ENCODE results near the gene SCNN1A.
A peak's percentile ranks its signal among the peaks of the same experiment; 100 is the strongest.

Gene SCNN1A

GRCh38 chr12:6373022-6373787 is 2.2 kb downstream of the SCNN1A start:
- TF ChIP-seq FOXP2 (optimal IDR thresholded peaks at IDR 0.05; ENCODE audit: borderline replicate concordance, extremely low read depth, extremely low read length, insufficient read depth) (no peak), TAF1 (IDR thresholded peaks at IDR 0.05; ENCODE audit: borderline replicate concordance, insufficient read depth, low read length) (0 out of 2 replicates have a peak, but pooled peaks have one; percentile 3)

- TF ChIP-seq SIN3A (IDR thresholded peaks at IDR 0.05; ENCODE audit: borderline replicate concordance, insufficient read depth, low read length) (0 out of 2 replicates have a peak, but pooled peaks have one; percentile 30), TAF1 (IDR thresholded peaks at IDR 0.05; ENCODE audit: borderline replicate concordance, insufficient read depth, low read length) (0 out of 2 replicates have a peak, but pooled peaks have one; percentile 19), POLR2AphosphoS5 (IDR thresholded peaks at IDR 0.05; ENCODE audit: low read depth, low read length) (peak; percentile 69), REST (IDR thresholded peaks at IDR 0.05; ENCODE audit: insufficient read depth in 1 of 2, low read depth in 2 of 2, low read length in 2 of 2) (no peak; a peak in 1 of 4 replicates)
These were observed 2.9 kb downstream of the SCNN1A start for GRCh38 chr12:6372403-6373003.

- TF ChIP-seq TAF1 (IDR thresholded peaks at IDR 0.05; ENCODE audit: borderline replicate concordance, insufficient read depth, low read length) (0 out of 2 replicates have a peak, but pooled peaks have one; percentile 28), SIN3A (IDR thresholded peaks at IDR 0.05; ENCODE audit: borderline replicate concordance, insufficient read depth, low read length) (0 out of 2 replicates have a peak, but pooled peaks have one; percentile 17), FOXP2 (optimal IDR thresholded peaks at IDR 0.05; ENCODE audit: borderline replicate concordance, extremely low read depth, extremely low read length, insufficient read depth) (peak; percentile 82), REST (IDR thresholded peaks at IDR 0.05; ENCODE audit: insufficient read depth in 1 of 2, low read depth in 2 of 2, low read length in 2 of 2) (no peak), POLR2AphosphoS5 (IDR thresholded peaks at IDR 0.05; ENCODE audit: low read depth, low read length) (peak; percentile 30; the same call in 1 of the 2 replicates)
These were observed 4.2 kb downstream of the SCNN1A start for GRCh38 chr12:6370994-6371754.

GRCh38 chr12:6370576-6370935 is 4.8 kb downstream of the SCNN1A start:
- TF ChIP-seq SIN3A (IDR thresholded peaks at IDR 0.05; ENCODE audit: borderline replicate concordance, insufficient read depth, low read length), result no peak
- TF ChIP-seq REST (IDR thresholded peaks at IDR 0.05; ENCODE audit: insufficient read depth in 1 of 2, low read depth in 2 of 2, low read length in 2 of 2), result no peak
- TF ChIP-seq POLR2AphosphoS5 (IDR thresholded peaks at IDR 0.05; ENCODE audit: low read depth, low read length), result no peak
- no peak for TF ChIP-seq FOXP2 (optimal IDR thresholded peaks at IDR 0.05; ENCODE audit: borderline replicate concordance, extremely low read depth, extremely low read length, insufficient read depth)
- TF ChIP-seq TAF1 (IDR thresholded peaks at IDR 0.05; ENCODE audit: borderline replicate concordance, insufficient read depth, low read length), result no peak

- TF ChIP-seq SIN3A (IDR thresholded peaks at IDR 0.05; ENCODE audit: borderline replicate concordance, insufficient read depth, low read length) (no peak), POLR2AphosphoS5 (IDR thresholded peaks at IDR 0.05; ENCODE audit: low read depth, low read length) (no peak), REST (IDR thresholded peaks at IDR 0.05; ENCODE audit: insufficient read depth in 1 of 2, low read depth in 2 of 2, low read length in 2 of 2) (no peak), TAF1 (IDR thresholded peaks at IDR 0.05; ENCODE audit: borderline replicate concordance, insufficient read depth, low read length) (no peak), FOXP2 (optimal IDR thresholded peaks at IDR 0.05; ENCODE audit: borderline replicate concordance, extremely low read depth, extremely low read length, insufficient read depth) (no peak)
These were observed 5.3 kb downstream of the SCNN1A start for GRCh38 chr12:6369916-6370575.

All from PFSK-1 (cell line).